Memory B cell (primary cell): Measurements from ENCODE around the gene TMPRSS3.
"Not testable (repeated sequence)": the region's sequence is repeated elsewhere in the genome, so short reads cannot be mapped to it uniquely, and the experiment has no call there.

Experiments
- ATAC-seq: fragments of 150-1000 bp; cut with Tn5 transposase; 2 replicates; pipeline ENCODE4 v1.10.0; 2021; ENCODE audit warnings: low read depth, mild to moderate bottlenecking, moderate library complexity
- DNase-seq, 2 donors: peaks; one replicate each; pipeline ENCODE4 v3.0.0; 2022; ENCODE audit warnings: low spot score in 2 of 2
- H3K27ac Mint-ChIP-seq: one replicate; pipeline ENCODE4 v1.8.0; 2022; ENCODE audit warnings: mild to moderate bottlenecking, moderate library complexity, mixed read lengths
- H3K27me3 Mint-ChIP-seq: one replicate; pipeline ENCODE4 v1.8.0; 2022; ENCODE audit warnings: mixed read lengths
- H3K36me3 Mint-ChIP-seq: one replicate; pipeline ENCODE4 v1.8.0; 2022; ENCODE audit warnings: mild to moderate bottlenecking, mixed read lengths
- H3K4me1 Mint-ChIP-seq: one replicate; pipeline ENCODE4 v1.8.0; 2022; ENCODE audit warnings: mixed read lengths
- H3K4me3 Mint-ChIP-seq: one replicate; pipeline ENCODE4 v1.8.0; 2022; ENCODE audit warnings: mild to moderate bottlenecking, moderate library complexity, mixed read lengths
- H3K9me3 Mint-ChIP-seq: one replicate; pipeline ENCODE4 v1.8.0; 2022; ENCODE audit warnings: mixed read lengths

Gene TMPRSS3

DNA sequence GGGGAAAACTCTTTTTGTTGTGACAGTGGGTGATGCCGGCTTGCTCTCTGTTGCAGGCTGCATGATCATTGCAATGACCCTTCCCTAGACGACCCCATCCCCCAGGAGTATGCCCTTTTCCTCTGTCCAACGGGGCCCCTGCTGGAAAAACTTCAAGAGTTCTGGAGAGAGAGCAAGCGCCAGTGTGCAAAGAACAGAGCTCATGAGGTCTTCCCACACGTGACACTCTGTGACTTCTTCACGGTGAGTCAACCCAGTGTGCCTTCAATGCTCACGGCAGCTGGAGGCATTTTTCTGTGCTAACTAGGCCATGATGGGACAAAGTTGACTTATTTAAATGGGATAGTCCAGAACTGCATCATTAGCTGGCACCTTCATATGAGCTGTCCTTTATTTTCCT lies 13.5 kb upstream of the TMPRSS3 start:
- no peak overlapping the region for H3K4me3 Mint-ChIP-seq
- no peak overlapping the region for H3K27ac Mint-ChIP-seq
- H3K4me1 Mint-ChIP-seq, result peaks cover 2% of the 10 kb centered on the region

DNA sequence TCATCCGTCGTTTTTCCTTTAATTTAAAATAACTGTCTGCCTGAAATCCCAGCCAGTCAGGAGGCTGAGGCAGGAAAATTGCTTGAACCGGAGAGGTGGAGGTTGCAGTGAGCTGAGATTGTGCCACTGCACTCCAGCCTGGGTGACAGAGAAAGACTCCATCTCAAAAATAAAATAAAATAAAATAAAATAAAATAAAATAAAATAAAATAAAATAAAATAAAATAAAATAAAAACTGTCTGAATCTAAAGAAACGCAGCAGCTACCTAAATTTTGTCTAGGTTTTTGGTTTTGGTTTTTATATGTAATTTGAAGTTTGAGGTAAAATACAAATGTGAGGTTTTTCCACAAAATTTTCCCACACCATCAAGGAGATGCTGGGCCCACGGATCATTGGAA lies 12.9 kb upstream of the TMPRSS3 start:
- ATAC-seq, H3K4me1 Mint-ChIP-seq, H3K27me3 Mint-ChIP-seq, H3K36me3 Mint-ChIP-seq, H3K4me3 Mint-ChIP-seq, H3K9me3 Mint-ChIP-seq, DNase-seq, H3K27ac Mint-ChIP-seq: not testable (repeated sequence)

More for the DNA sequence above, 13.5 kb upstream of the TMPRSS3 start:
- Mint-ChIP-seq H3K27me3 (peaks cover 8% of the 10 kb centered on the region), H3K9me3 (no peaks in the 10 kb centered on the region), H3K36me3 (no peaks in the 10 kb centered on the region)
- DNase-seq (no peak), ATAC-seq (no peak)

DNA sequence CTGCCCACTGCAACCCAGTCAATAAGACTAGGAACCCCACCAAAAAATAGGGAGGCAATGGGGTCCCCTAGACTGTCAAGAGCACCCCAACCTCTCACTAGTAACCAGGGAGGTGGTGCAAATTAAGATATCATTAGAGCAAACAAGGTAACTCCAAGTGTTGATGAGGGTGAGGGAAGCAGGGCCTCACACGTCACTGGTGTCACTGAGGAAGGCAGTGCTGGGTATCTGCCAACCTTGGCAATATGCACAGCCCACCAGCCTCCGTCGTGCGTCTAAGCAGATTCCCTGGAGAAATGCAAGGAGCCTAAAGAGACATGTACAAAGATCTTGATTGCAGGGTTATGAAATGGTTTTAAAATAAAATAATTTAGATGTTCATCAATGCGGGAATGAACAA lies 11.6 kb upstream of the TMPRSS3 start:
- Mint-ChIP-seq H3K27me3 (peaks cover 8% of the 10 kb centered on the region), H3K36me3 (no peaks in the 10 kb centered on the region), H3K27ac (no peak overlapping the region), H3K4me3 (no peak overlapping the region), H3K4me1 (peaks cover 2% of the 10 kb centered on the region), H3K9me3 (no peaks in the 10 kb centered on the region)
- no peak for ATAC-seq
- no peak for DNase-seq

- H3K27ac Mint-ChIP-seq, result no peak overlapping the region
- ATAC-seq, result no peak
- H3K4me3 Mint-ChIP-seq, result no peak overlapping the region
- no peaks in the 10 kb centered on the region for H3K36me3 Mint-ChIP-seq
- H3K4me1 Mint-ChIP-seq, result peaks cover 2% of the 10 kb centered on the region
- no peak for DNase-seq
- peaks cover 8% of the 10 kb centered on the region for H3K27me3 Mint-ChIP-seq
- peaks cover 2% of the 10 kb centered on the region for H3K9me3 Mint-ChIP-seq
Observed at GRCh38 chr21:42406866-42407265, 11.0 kb upstream of the TMPRSS3 start.

DNA sequence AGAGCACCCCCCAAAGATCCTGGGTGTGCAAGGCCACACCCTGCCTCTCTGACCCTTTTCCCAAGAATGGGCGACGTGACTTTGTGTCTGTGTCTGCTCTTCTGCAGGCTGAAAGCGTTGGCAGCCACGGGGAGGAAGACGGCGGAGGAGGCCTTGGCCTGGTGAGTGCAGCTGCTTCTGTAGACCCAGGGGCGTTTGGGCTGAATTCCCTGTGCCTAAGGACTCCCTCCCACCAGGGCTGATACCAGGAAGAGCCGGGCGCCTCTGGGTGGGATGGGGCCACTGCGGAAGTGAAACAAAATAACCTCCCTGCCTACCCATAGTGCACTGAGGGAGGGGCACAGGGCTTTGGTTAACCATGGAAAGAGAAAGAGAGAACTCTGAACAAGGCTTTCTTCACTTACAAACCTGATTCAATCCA lies 10.4 kb upstream of the TMPRSS3 start:
- DNase-seq (no peak), ATAC-seq (no peak)
- peaks cover 2% of the 10 kb centered on the region for H3K4me1 Mint-ChIP-seq
- no peak overlapping the region for H3K27ac Mint-ChIP-seq
- no peaks in the 10 kb centered on the region for H3K36me3 Mint-ChIP-seq
- peaks cover 7% of the 10 kb centered on the region for H3K9me3 Mint-ChIP-seq
- H3K27me3 Mint-ChIP-seq, result peaks cover 10% of the 10 kb centered on the region
- no peak overlapping the region for H3K4me3 Mint-ChIP-seq

GRCh38 chr21:42405064-42406013 lies 9.5 kb upstream of the TMPRSS3 start:
- no peak overlapping the region for H3K4me3 Mint-ChIP-seq
- no peak overlapping the region for H3K27ac Mint-ChIP-seq
- peaks cover 7% of the 10 kb centered on the region for H3K9me3 Mint-ChIP-seq
- peaks cover 2% of the 10 kb centered on the region for H3K4me1 Mint-ChIP-seq
- DNase-seq (no peak), ATAC-seq (no peak)
- H3K27me3 Mint-ChIP-seq, result peaks cover 10% of the 10 kb centered on the region
- H3K36me3 Mint-ChIP-seq, result no peaks in the 10 kb centered on the region

GRCh38 chr21:42404539-42404938 lies 8.7 kb upstream of the TMPRSS3 start:
- Mint-ChIP-seq H3K36me3 (no peaks in the 10 kb centered on the region), H3K27me3 (peaks cover 8% of the 10 kb centered on the region), H3K27ac (no peak overlapping the region), H3K4me3 (no peak overlapping the region), H3K9me3 (peaks cover 7% of the 10 kb centered on the region), H3K4me1 (peaks cover 2% of the 10 kb centered on the region)
- DNase-seq (no peak), ATAC-seq (no peak)

DNA sequence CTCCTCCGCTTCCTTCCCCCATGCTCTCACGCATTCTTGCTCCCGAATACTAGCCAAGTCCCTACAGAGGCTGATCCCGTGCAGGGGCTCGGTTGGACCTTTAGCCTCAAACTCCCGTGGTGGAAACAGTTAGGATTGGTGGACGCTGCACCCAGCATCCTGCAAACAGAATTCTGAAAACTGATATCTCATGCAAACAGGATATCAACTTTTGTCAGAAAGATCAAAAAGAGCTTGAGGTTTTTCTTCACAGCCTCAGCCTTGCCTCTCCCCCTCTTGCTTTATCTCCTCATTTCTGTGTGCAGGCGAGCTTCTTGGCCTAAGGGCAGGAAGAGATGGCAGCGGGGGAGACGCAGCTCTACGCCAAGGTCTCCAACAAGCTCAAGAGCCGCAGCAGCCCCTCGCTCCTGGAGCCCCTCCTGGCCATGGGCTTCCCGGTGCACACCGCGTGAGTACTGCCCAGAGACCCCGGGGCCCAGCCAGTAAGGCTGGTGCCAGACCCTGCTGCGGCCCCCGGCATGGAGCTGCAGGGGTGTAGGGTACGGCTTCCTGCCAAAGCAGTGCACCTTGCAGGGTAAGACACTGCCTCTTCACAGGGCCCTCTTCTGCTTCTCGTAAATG lies 7.9 kb upstream of the TMPRSS3 start, which contains the start of gene UBASH3A:
TSS of gene UBASH3A (plus strand) at position 292 of the 621 bp plus-strand sequence. CDS start at position 336, 44 bp downstream.
- DNase-seq, result no peak
- Mint-ChIP-seq H3K9me3 (peaks cover 7% of the 10 kb centered on the region), H3K36me3 (no peaks in the 10 kb centered on the region), H3K27me3 (peaks cover 8% of the 10 kb centered on the region), H3K27ac (no peak within 1 kb of the TSS), H3K4me1 (peaks cover 2% of the 10 kb centered on the region), H3K4me3 (no peak within 1 kb of the TSS)
- no peak for ATAC-seq

DNA sequence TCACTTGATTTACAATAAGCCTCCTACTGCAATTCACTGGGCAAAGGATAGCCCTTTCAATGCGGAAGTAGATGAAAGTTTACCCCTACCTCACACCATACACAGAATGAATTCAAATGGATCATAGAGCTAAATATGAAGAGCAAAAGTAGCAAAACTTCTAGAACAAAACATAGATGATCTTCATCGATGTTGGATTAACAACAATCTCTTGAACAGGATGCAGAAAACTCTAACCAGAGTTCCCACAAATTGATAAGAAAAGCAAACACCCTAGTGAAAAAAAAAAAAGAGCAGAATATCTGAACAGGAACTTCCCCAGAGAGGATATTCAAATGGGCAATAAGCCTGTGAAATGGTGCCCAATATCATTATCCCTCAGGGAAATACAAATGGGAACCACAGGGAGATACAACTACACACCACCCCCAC lies 6.0 kb upstream of the TMPRSS3 start:
- DNase-seq (no peak), ATAC-seq (no peak)
- Mint-ChIP-seq H3K4me1 (peaks cover 2% of the 10 kb centered on the region), H3K27me3 (peaks cover 8% of the 10 kb centered on the region), H3K4me3 (no peak overlapping the region), H3K27ac (no peak overlapping the region), H3K36me3 (no peaks in the 10 kb centered on the region), H3K9me3 (peaks cover 7% of the 10 kb centered on the region)

- peaks cover 7% of the 10 kb centered on the region for H3K9me3 Mint-ChIP-seq
- H3K4me3 Mint-ChIP-seq, result no peak overlapping the region
- DNase-seq (no peak), ATAC-seq (no peak)
- H3K4me1 Mint-ChIP-seq, result peaks cover 2% of the 10 kb centered on the region
- H3K36me3 Mint-ChIP-seq, result no peaks in the 10 kb centered on the region
- H3K27ac Mint-ChIP-seq, result no peak overlapping the region
- H3K27me3 Mint-ChIP-seq, result peaks cover 5% of the 10 kb centered on the region
Observed at GRCh38 chr21:42401154-42401553, 5.3 kb upstream of the TMPRSS3 start.

DNA sequence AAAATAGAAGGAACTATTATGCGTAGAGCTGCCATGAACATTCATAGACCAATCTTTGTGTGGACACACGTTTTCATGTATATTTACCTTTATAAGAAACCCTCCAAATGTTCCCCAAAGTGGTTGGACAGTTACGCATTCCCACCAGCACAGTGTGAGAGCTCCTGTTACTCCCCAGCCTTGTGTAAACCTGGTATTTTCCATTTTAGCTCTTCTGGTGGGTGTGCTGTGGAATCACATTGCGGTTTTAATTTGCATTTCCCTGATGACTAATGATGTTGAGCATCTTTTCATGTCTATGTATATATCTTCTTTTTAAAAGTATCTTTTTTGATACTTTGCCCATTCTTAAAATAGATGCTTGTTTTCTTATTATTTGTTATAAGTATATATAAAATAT lies 4.7 kb upstream of the TMPRSS3 start:
- no peaks in the 10 kb centered on the region for H3K36me3 Mint-ChIP-seq
- no peak overlapping the region for H3K27ac Mint-ChIP-seq
- H3K4me3 Mint-ChIP-seq, result no peak overlapping the region
- peaks cover under 1% of the 10 kb centered on the region for H3K4me1 Mint-ChIP-seq
- peaks cover 4% of the 10 kb centered on the region for H3K27me3 Mint-ChIP-seq
- ATAC-seq (no peak), DNase-seq (no peak)
- peaks cover 7% of the 10 kb centered on the region for H3K9me3 Mint-ChIP-seq

- Mint-ChIP-seq H3K36me3 (no peaks in the 10 kb centered on the region), H3K4me1 (no peaks in the 10 kb centered on the region), H3K4me3 (no peak overlapping the region), H3K27me3 (peaks cover 3% of the 10 kb centered on the region), H3K9me3 (peaks cover 7% of the 10 kb centered on the region), H3K27ac (no peak overlapping the region)
- DNase-seq, result no peak
- ATAC-seq, result no peak
Observed at GRCh38 chr21:42398436-42399028, 2.7 kb upstream of the TMPRSS3 start.

DNA sequence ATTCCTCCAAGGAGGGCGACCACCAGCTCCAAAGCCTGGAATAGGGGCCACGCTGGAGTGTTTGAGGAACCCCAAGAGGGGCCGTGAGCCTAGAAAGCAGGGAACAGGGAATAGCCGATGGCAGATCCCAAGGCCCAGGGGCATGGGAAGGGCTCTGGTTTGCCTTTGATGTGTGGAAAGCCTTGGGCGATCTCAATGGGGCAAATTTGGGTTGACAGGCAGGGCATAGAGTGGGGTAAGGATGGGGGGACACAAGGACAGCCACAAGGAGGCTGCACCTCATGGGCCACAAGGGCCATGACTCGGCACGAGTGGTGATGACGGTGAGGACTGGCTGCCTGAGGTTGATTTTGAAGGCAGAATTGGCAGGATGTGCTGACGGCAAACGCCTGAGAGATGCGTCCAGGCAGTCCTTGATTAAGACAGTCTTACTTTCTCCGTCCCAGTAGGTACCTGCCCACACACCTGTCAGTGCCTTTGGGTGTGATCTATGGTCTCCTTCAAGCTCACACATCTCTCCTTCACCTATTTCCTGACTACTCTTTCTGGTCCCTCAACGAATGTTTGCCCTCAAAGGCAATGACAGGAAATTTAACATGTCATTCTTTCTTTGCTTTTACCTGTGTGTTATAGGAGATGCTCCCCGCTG lies 2.0 kb upstream of the TMPRSS3 start:
- Mint-ChIP-seq H3K4me3 (no peak overlapping the region), H3K36me3 (no peaks in the 10 kb centered on the region), H3K27me3 (peaks cover 3% of the 10 kb centered on the region), H3K27ac (no peak overlapping the region), H3K4me1 (peaks cover 3% of the 10 kb centered on the region), H3K9me3 (peaks cover 7% of the 10 kb centered on the region)
- DNase-seq (no peak), ATAC-seq (no peak)
